ENCODE data around the gene TSPAN2.

TSPAN2 gene

DNA sequence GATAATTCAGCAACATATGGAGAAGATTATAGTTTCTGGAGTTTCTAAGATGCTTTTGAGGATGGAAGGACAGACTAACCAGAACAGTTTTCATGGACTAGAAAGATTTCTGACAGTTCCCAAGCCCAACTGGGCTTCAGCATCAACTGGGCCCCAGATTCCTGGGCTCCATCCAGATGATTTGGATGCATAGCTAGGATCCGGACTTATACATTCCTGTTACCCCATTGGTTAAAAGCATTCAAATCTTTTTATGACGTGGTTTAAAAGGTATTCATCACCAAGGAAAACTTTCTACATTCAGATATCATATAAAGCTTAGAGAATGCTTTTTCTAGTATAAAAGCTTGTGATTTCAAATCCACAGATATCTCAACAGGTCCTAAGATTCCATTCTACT, 30.0 kb downstream of the TSPAN2 start:
- Histone ChIP-seq H3K4me2 (ENCODE audit: low read length) (no peak overlapping the region), H3K4me3 (ENCODE audit: low read length) (no peak overlapping the region), H3K36me3 (ENCODE audit: insufficient read depth, low read length) (no peaks in the 10 kb centered on the region), H3K9ac (ENCODE audit: low read depth, low read length) (no peak overlapping the region), H3K27me3 (ENCODE audit: control insufficient read depth, insufficient read depth, low read length) (peaks cover 2% of the 10 kb centered on the region), H3K9me3 (replicated peaks; ENCODE audit: low read length) (no peaks in the 10 kb centered on the region), H3K4me1 (ENCODE audit: control insufficient read depth, insufficient read depth, low read length) (peaks cover 15% of the 10 kb centered on the region)

DNA sequence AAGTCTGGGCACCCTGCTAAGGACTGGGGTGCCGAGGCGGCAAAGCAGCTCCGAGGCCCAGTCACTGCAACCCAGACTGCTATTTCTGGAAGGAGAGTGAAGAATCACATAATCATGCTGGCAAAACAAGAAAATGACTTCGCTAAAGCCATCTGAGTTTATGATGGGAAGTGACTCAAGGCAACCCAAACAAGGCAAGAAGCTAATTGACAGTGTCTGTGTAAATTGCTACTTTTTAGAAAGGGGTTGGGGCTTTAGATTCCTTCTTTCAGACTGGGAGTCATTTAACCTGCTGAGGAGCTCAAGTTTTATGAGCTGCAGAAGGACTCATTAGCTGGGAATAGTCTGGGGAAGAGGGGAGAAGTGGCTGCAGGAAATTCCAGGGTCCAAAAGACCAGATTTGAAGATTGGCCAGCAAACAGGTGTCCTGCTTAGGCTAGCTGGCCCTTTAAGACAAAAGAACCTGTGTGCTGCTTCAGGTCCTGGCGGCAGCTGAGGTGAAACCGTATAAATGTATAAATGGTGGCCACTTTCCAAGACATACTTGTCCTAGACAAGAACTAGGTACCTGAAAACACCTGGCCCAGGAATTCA, 31.5 kb downstream of the TSPAN2 start:
- Histone ChIP-seq H3K4me3 (ENCODE audit: low read length) (no peak overlapping the region), H3K9me3 (replicated peaks; ENCODE audit: low read length) (no peaks in the 10 kb centered on the region), H3K27me3 (ENCODE audit: control insufficient read depth, insufficient read depth, low read length) (peaks cover 9% of the 10 kb centered on the region), H3K4me2 (ENCODE audit: low read length) (no peak overlapping the region), H3K9ac (ENCODE audit: low read depth, low read length) (no peak overlapping the region), H3K36me3 (ENCODE audit: insufficient read depth, low read length) (no peaks in the 10 kb centered on the region), H3K4me1 (ENCODE audit: control insufficient read depth, insufficient read depth, low read length) (peaks cover 14% of the 10 kb centered on the region)

DNA sequence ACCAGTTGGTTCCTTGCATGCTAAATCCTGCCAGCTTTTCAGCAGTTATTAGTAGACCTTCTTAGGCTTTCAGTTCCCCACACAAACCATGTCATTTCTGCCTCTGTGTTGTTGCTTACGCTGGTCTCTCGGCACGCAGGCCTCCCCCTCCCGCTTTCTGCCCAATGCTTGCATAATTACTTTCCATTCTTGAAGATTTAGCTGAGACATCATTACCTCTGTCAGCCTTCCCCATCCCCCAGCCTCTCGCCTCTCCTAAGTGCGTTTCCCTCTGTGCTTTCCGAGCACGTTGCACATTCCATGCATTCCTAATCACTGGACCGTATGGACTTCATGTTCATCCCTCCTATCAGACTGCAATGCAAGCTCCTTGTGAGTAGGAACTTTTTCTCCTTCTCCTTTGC, 32.9 kb downstream of the TSPAN2 start:
- Histone ChIP-seq H3K4me2 (ENCODE audit: low read length) (peak overlapping the region; percentile 22), H3K27me3 (ENCODE audit: control insufficient read depth, insufficient read depth, low read length) (peaks cover 9% of the 10 kb centered on the region), H3K4me3 (ENCODE audit: low read length) (no peak overlapping the region), H3K9ac (ENCODE audit: low read depth, low read length) (no peak overlapping the region), H3K9me3 (replicated peaks; ENCODE audit: low read length) (no peaks in the 10 kb centered on the region), H3K4me1 (ENCODE audit: control insufficient read depth, insufficient read depth, low read length) (peaks cover 6% of the 10 kb centered on the region), H3K36me3 (ENCODE audit: insufficient read depth, low read length) (no peaks in the 10 kb centered on the region)

DNA sequence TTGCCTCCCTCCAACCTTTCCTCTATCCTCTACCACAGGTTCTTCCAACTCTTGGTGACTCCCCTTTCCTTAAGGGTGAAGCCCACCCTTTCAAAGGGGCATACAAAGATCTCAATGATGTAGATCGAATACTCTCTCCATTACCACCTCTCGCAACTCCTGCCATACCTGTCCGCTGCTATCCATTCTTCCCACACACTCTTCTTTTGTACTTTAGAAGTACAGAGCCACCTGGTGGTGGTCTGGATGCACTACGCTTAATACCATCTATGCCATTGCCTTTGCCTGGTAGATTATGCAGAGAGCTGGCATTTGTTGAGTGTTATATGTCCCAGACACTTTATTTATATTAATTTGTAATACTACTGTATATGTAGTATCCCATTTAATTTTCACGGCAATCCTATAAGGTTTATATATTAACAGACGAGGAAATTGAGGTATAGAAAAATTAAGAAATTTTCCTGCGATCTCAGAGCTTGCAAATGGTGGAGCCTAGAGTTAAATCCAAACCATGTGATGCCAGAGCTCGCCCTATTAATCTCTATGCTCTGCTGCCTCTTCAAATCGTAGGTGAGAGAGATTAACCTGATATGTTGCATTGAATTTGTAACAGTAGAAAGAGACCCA, 36.7 kb downstream of the TSPAN2 start:
- Histone ChIP-seq H3K27me3 (ENCODE audit: control insufficient read depth, insufficient read depth, low read length) (peaks cover 9% of the 10 kb centered on the region), H3K4me3 (ENCODE audit: low read length) (no peak overlapping the region), H3K9ac (ENCODE audit: low read depth, low read length) (no peak overlapping the region), H3K9me3 (replicated peaks; ENCODE audit: low read length) (no peaks in the 10 kb centered on the region), H3K4me2 (ENCODE audit: low read length) (no peak overlapping the region), H3K4me1 (ENCODE audit: control insufficient read depth, insufficient read depth, low read length) (peaks cover 6% of the 10 kb centered on the region), H3K36me3 (ENCODE audit: insufficient read depth, low read length) (no peaks in the 10 kb centered on the region)

DNA sequence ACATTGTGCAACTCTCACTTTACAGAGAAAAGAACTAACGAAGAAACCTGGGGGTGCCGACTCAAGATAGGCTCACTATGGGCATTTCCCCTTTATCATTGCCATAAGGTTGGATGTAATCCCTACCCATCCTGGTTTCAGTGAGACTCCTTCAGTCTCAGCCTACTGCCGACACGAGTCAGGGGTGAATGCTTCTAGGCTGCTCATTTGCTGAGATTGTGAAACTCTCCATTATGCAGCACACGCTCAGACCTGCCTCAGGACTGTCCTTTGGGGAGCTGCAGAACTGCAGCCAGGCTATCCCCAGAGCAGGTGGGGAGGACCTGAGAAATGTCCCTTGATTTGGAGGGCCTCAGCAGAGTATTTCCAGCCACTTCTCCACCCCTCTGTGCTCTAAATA, 37.5 kb downstream of the TSPAN2 start:
- Histone ChIP-seq H3K4me3 (ENCODE audit: low read length) (no peak overlapping the region), H3K4me1 (ENCODE audit: control insufficient read depth, insufficient read depth, low read length) (peaks cover 6% of the 10 kb centered on the region), H3K4me2 (ENCODE audit: low read length) (no peak overlapping the region), H3K9me3 (replicated peaks; ENCODE audit: low read length) (no peaks in the 10 kb centered on the region), H3K9ac (ENCODE audit: low read depth, low read length) (no peak overlapping the region), H3K27me3 (ENCODE audit: control insufficient read depth, insufficient read depth, low read length) (peaks cover 9% of the 10 kb centered on the region), H3K36me3 (ENCODE audit: insufficient read depth, low read length) (no peaks in the 10 kb centered on the region)

DNA sequence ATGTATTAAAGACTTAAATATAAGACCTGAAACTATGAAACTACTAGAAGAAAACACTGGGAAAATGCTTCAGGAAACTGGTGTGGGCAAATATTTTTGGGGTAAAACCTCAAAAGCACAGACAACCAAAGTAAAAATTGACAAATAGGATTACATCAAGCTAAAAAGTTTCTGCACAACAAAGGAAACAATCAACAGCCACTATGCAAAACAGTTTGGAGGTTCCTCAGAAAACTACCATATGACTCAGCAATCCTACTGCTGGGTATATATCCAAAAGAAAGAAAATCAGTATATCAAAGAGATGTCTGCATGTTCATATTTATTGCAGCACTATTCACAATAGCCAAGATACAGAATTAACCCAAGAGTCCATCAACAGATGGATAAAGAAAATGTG, 42.6 kb downstream of the TSPAN2 start:
- Histone ChIP-seq H3K36me3 (ENCODE audit: insufficient read depth, low read length) (no peaks in the 10 kb centered on the region), H3K9ac (ENCODE audit: low read depth, low read length) (no peak overlapping the region), H3K4me3 (ENCODE audit: low read length) (no peak overlapping the region), H3K9me3 (replicated peaks; ENCODE audit: low read length) (no peaks in the 10 kb centered on the region), H3K27me3 (ENCODE audit: control insufficient read depth, insufficient read depth, low read length) (no peaks in the 10 kb centered on the region), H3K4me2 (ENCODE audit: low read length) (no peak overlapping the region), H3K4me1 (ENCODE audit: control insufficient read depth, insufficient read depth, low read length) (no peaks in the 10 kb centered on the region)

DNA sequence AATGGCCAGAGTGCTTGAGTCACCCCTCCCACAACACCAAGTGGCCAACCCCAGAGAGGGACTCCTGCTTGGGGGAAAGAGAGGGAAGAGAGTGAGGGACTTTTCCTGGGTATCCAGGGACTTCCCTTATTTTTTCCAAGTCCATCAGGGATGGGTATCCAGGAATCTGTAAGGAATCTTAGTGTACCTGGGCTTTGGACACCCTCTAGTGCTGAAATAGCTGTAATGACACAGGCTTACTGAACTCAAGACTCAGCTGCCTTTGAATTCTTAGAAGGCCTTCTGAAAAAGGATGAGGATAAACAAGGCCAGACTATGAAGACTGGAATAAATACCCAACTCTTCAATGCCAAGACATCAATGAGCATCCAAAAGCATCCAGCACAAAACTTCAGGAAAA, 47.6 kb downstream of the TSPAN2 start:
- Histone ChIP-seq H3K9me3 (replicated peaks; ENCODE audit: low read length) (no peaks in the 10 kb centered on the region), H3K36me3 (ENCODE audit: insufficient read depth, low read length) (no peaks in the 10 kb centered on the region), H3K4me3 (ENCODE audit: low read length) (no peak overlapping the region), H3K4me1 (ENCODE audit: control insufficient read depth, insufficient read depth, low read length) (no peaks in the 10 kb centered on the region), H3K27me3 (ENCODE audit: control insufficient read depth, insufficient read depth, low read length) (peaks cover 17% of the 10 kb centered on the region), H3K4me2 (ENCODE audit: low read length) (no peak overlapping the region), H3K9ac (ENCODE audit: low read depth, low read length) (no peak overlapping the region)

DNA sequence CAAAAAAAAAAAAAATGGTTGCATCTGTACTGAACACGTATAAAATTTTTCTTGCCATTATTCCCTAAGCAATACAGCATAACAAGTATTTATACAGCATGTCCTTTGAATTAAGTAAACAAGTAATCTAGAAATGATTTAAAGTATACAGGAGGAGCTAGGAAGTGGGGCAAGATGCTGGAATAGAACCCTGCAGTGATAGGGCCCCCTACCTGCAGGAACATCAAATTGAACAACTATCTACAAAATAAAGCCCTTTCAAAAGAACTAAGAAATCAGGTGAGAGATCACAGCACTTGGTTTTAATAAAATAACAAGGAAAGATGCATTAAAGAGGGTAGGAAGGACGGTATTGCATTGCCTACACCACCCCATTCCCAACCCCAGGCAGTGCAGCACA, 48.8 kb downstream of the TSPAN2 start:
- H3K9me3 ChIP-seq (replicated peaks; ENCODE audit: low read length): no peaks in the 10 kb centered on the region
- H3K27me3 ChIP-seq (ENCODE audit: control insufficient read depth, insufficient read depth, low read length): peaks cover 23% of the 10 kb centered on the region
- no peak overlapping the region for H3K4me3 ChIP-seq (ENCODE audit: low read length)
- H3K36me3 ChIP-seq (ENCODE audit: insufficient read depth, low read length): no peaks in the 10 kb centered on the region
- no peak overlapping the region for H3K9ac ChIP-seq (ENCODE audit: low read depth, low read length)
- no peaks in the 10 kb centered on the region for H3K4me1 ChIP-seq (ENCODE audit: control insufficient read depth, insufficient read depth, low read length)
- H3K4me2 ChIP-seq (ENCODE audit: low read length): no peak overlapping the region

DNA sequence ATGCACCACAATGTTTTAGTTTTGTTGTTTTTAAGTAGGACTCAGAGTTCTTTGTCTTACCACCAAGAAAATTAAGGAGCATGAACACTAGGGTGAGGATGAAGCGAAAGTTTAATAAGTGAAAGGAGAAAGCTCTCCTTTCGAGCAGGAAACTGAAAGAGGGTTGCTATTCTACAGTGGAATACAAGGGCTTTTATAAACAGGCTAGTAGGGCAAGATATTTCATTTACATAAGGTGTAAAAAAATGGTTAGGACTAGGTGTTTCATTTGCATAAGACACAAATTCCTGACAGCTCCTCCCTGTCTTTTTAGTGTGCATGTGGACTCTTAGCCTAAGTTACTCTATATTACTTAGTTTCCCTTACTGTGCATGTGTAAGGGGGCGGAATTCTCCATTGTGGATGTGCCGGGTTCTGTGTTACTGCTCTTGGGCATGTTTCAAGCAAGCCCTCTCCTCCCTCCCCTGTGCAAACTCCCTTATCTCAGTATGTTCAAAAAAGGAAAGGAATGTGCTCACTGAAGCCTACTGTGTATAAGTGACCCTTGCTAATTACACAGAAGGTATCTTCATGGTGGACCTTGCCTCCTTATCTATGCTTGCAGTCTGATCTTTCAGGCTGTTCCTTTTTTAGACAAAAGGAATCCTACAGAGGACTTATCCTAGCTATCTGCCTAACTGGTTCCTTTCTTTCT, 52.3 kb downstream of the TSPAN2 start:
- Histone ChIP-seq H3K27me3 (ENCODE audit: control insufficient read depth, insufficient read depth, low read length) (peaks cover 36% of the 10 kb centered on the region), H3K4me1 (ENCODE audit: control insufficient read depth, insufficient read depth, low read length) (no peaks in the 10 kb centered on the region), H3K9ac (ENCODE audit: low read depth, low read length) (no peak overlapping the region), H3K4me2 (ENCODE audit: low read length) (no peak overlapping the region), H3K9me3 (replicated peaks; ENCODE audit: low read length) (no peaks in the 10 kb centered on the region), H3K4me3 (ENCODE audit: low read length) (no peak overlapping the region), H3K36me3 (ENCODE audit: insufficient read depth, low read length) (no peaks in the 10 kb centered on the region)

DNA sequence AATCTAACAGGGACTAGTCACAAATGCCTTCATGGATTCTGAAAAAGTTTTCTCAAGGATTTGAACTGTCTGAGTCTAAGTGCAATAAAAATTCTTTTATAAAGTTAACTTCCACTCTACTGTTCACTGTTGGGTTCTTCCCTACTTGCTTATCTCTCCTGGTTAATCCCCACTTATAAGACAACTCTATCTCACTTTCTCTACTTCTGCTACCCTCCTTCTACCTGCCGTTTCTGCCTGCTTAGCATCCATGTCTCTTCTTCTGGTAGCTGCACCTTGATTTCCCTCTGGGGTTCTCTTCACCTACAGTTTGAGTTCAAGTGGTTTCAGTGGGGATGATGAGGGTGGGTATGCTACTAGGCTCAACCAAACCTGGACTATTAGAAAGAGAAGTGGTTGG, 53.7 kb downstream of the TSPAN2 start:
- Histone ChIP-seq H3K4me3 (ENCODE audit: low read length) (no peak overlapping the region), H3K27me3 (ENCODE audit: control insufficient read depth, insufficient read depth, low read length) (peaks cover 39% of the 10 kb centered on the region), H3K9ac (ENCODE audit: low read depth, low read length) (no peak overlapping the region), H3K9me3 (replicated peaks; ENCODE audit: low read length) (no peaks in the 10 kb centered on the region), H3K4me2 (ENCODE audit: low read length) (no peak overlapping the region), H3K4me1 (ENCODE audit: control insufficient read depth, insufficient read depth, low read length) (no peaks in the 10 kb centered on the region), H3K36me3 (ENCODE audit: insufficient read depth, low read length) (no peaks in the 10 kb centered on the region)

DNA sequence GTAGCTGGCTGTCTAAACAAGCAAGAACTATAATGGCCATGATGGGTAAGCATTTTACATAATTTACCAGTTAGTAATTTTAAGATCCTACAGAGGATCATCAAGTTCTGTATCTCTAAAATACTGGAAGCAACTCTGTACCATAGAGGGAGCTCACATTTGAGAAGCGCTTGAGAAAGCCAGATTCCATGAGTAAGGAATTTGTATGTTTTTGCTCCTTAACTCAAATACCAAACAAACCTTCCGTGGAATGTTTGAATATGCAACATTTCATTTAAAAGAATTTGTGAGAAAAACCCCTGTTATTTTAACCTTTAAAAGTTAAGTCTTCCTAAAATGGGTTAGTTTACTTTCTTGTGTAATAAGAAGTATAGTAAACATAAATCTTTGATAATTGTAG, 57.7 kb downstream of the TSPAN2 start:
- Histone ChIP-seq H3K9me3 (replicated peaks; ENCODE audit: low read length) (no peaks in the 10 kb centered on the region), H3K27me3 (ENCODE audit: control insufficient read depth, insufficient read depth, low read length) (peaks cover 34% of the 10 kb centered on the region), H3K36me3 (ENCODE audit: insufficient read depth, low read length) (no peaks in the 10 kb centered on the region), H3K4me3 (ENCODE audit: low read length) (no peak overlapping the region), H3K4me2 (ENCODE audit: low read length) (no peak overlapping the region), H3K9ac (ENCODE audit: low read depth, low read length) (no peak overlapping the region), H3K4me1 (ENCODE audit: control insufficient read depth, insufficient read depth, low read length) (no peaks in the 10 kb centered on the region)

DNA sequence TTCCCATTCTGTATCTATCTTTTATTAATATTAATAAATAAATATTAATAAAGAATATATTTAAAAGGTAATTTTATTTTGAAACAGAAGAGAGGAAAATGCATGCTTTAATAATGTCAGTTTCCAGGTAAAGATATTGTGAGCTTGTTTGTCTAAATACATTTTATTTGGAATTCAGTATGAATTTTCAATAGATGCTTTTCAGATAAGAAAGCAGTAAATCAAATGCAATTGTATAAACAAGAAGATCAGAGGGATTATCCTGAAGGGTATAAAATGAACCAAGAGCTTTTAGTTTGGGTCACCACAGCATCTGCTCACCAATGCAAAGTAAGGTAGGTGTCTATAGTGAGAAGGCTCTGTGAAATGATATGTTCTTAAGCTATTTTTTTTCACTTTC, 59.8 kb downstream of the TSPAN2 start, which contains the start of gene TSHB:
TSS of gene TSHB (plus strand) at position 301 of the 400 bp plus-strand sequence. CDS start 3,537 bp downstream, outside the sequence.
- no peak within 1 kb of the TSS for H3K4me2 ChIP-seq (ENCODE audit: low read length)
- no peaks in the 10 kb centered on the region for H3K9me3 ChIP-seq (replicated peaks; ENCODE audit: low read length)
- H3K4me3 ChIP-seq (ENCODE audit: low read length): no peak within 1 kb of the TSS
- no peak within 1 kb of the TSS for H3K9ac ChIP-seq (ENCODE audit: low read depth, low read length)
- no peaks in the 10 kb centered on the region for H3K36me3 ChIP-seq (ENCODE audit: insufficient read depth, low read length)
- H3K4me1 ChIP-seq (ENCODE audit: control insufficient read depth, insufficient read depth, low read length): no peaks in the 10 kb centered on the region
- H3K27me3 ChIP-seq (ENCODE audit: control insufficient read depth, insufficient read depth, low read length): peaks cover 25% of the 10 kb centered on the region
